ENCODE results near the gene RCC1. TPM values are rescaled to one million over a fixed set of nuclear protein-coding genes. Genes with fewer than 3 reads are reported as not detected.
A peak's percentile ranks its signal among the peaks of the same experiment; 100 is the strongest.

RCC1 gene
- total and polyA plus RNA-seq, 2 donors (not counting 3 experiments of a cell fraction or from before 2014, with no cell fraction given), result 37.1 to 77.7 TPM

DNA sequence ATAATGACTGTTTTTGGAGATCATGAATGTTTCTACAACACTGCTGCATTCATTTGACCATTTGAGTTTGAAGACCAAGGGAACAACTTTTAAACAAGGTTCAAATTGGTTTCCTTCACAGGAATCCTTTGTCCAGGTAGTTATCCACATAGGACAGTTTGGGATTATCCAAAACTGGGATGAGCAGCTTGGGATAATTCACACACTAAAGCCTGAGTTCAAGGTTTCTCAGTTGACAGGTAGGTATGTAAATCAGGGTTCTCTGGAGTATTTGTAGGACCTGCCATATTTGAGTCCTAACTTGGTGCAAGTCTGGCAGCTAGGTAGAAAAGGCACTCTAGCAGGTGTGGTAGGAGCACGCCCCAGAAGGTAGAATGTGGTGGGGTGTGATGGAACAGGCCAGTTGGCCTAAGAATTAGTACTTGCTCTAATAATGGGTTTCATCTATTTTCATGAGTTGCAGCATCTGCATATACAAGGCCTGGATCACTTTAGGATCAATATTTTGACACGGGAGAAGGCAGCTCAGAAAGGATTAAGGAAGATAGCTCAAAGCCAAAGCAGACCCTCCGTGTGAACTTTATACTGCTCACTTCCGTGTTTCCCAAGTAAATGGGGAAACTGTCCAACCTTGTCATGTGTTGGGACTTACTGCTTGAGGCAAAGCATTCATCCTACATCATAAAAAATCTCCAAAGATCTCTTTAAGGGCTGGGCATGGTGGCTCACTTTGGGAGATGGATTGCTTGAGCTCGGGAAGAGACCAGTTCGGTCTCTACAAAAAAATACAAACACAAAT is 72.1 kb downstream of the RCC1 start:
- H3K4me1 ChIP-seq (ENCODE audit: control insufficient read depth, extremely low read depth, insufficient read depth, low read length), result peaks cover 28% of the 10 kb centered on the region
- H3K9me3 ChIP-seq (replicated peaks; ENCODE audit: control insufficient read depth, insufficient read depth, low read length), result no peaks in the 10 kb centered on the region
- peaks cover 4% of the 10 kb centered on the region for H4K20me1 ChIP-seq (replicated peaks; ENCODE audit: control insufficient read depth, extremely low read depth, insufficient read depth, low read length)
- H3K79me2 ChIP-seq (ENCODE audit: control insufficient read depth, insufficient read depth, low read length), result peaks cover 32% of the 10 kb centered on the region
- peaks cover 18 to 24% of the 10 kb centered on the region in 2 experiments for H3K36me3 ChIP-seq (ENCODE audit: control insufficient read depth in 2 of 2, extremely low read depth in 1 of 2, insufficient read depth in 2 of 2, low read length in 2 of 2)
- H3K27ac ChIP-seq (ENCODE audit: insufficient read depth, low read depth, low read length), result no peak overlapping the region
- POLR2A ChIA-PET, result interaction anchor here (0.6 to 1.0 kb wide), 2 partner anchors 25 to 27 kb away, joined by 3 read pairs; partner anchors contain the start of gene TRNAU1AP
- dilution Hi-C loops (cut with MboI; ENCODE audit: extremely low pct_ligation_motif_present, low sequenced_read_pairs) (no loop called here), intact Hi-C loops (cut with micrococcal nuclease) (no loop called here)
- H3K4me2 ChIP-seq (ENCODE audit: insufficient read depth, low read length), result no peak overlapping the region
- BruUV-seq (replicated peaks), result no TSS peak
- H3K27me3 ChIP-seq (ENCODE audit: control insufficient read depth in 2 of 2, insufficient read depth in 2 of 2, low read length in 2 of 2), result no peaks in the 10 kb centered on the region
- peak; percentile 67 for TF ChIP-seq POLR2A (IDR thresholded peaks at IDR 0.05; ENCODE audit: low read depth, low read length)
- peak; percentile 36 for TF ChIP-seq POLR2AphosphoS5 (IDR thresholded peaks at IDR 0.05; ENCODE audit: insufficient read depth, low read depth, low read length)
- no peak for TF ChIP-seq JUN (IDR thresholded peaks at IDR 0.05; ENCODE audit: borderline replicate concordance, insufficient read depth, insufficient read length, low read depth)
- H2AFZ ChIP-seq (ENCODE audit: low read depth, low read length), result no peak overlapping the region
- CTCF ChIA-PET, result interaction anchor here (1.2 to 4.7 kb wide), 3 partner anchors 24 to 61 kb away, joined by 3 to 44 read pairs (median 6); no protein-coding TSS in a partner anchor
- FAIRE-seq (no peak), DNase-seq (ENCODE audit: low read depth, low spot score) (no peak)
- H3K9me1 ChIP-seq (replicated peaks; ENCODE audit: control insufficient read depth, extremely low read depth, insufficient read depth, low read length), result no peaks in the 10 kb centered on the region
- H3K4me3 ChIP-seq (replicated peaks in 1 of 3; ENCODE audit: insufficient read depth in 1 of 3, low read depth in 1 of 3, low read length in 3 of 3), result no peak overlapping the region
- H3K9ac ChIP-seq (replicated peaks; ENCODE audit: extremely low read depth, insufficient read depth, low read length), result no peak overlapping the region

GRCh38 chr1:28578696-28579218 is 72.9 kb downstream of the RCC1 start:
- ChIA-PET CTCF (interaction anchor here (0.9 to 4.7 kb wide), 5 partner anchors 10 to 62 kb away, joined by 3 to 44 read pairs (median 5); no protein-coding TSS in a partner anchor), POLR2A (interaction anchor here (0.6 to 4.3 kb wide), 7 partner anchors 8 to 67 kb away, joined by 3 to 59 read pairs (median 5); partner anchors contain the start of gene TRNAU1AP)
- DNase-seq (ENCODE audit: low read depth, low spot score) (no peak), FAIRE-seq (peak; percentile 21)
- intact Hi-C loops (cut with micrococcal nuclease), result no loop called here
- Histone ChIP-seq H3K27ac (ENCODE audit: insufficient read depth, low read depth, low read length) (no peak overlapping the region), H3K9me1 (replicated peaks; ENCODE audit: control insufficient read depth, extremely low read depth, insufficient read depth, low read length) (no peaks in the 10 kb centered on the region), H3K4me1 (ENCODE audit: control insufficient read depth, extremely low read depth, insufficient read depth, low read length) (peaks cover 31% of the 10 kb centered on the region), H3K9me3 (replicated peaks; ENCODE audit: control insufficient read depth, insufficient read depth, low read length) (no peaks in the 10 kb centered on the region), H2AFZ (ENCODE audit: low read depth, low read length) (no peak overlapping the region), H3K4me2 (ENCODE audit: insufficient read depth, low read length) (no peak overlapping the region), H3K9ac (replicated peaks; ENCODE audit: extremely low read depth, insufficient read depth, low read length) (no peak overlapping the region), H4K20me1 (replicated peaks; ENCODE audit: control insufficient read depth, extremely low read depth, insufficient read depth, low read length) (peaks cover 4% of the 10 kb centered on the region), H3K4me3 (replicated peaks in 1 of 3; ENCODE audit: insufficient read depth in 1 of 3, low read depth in 1 of 3, low read length in 3 of 3) (no peak overlapping the region), H3K79me2 (ENCODE audit: control insufficient read depth, insufficient read depth, low read length) (peaks cover 32% of the 10 kb centered on the region), H3K36me3 (ENCODE audit: control insufficient read depth in 2 of 2, extremely low read depth in 1 of 2, insufficient read depth in 2 of 2, low read length in 2 of 2) (peaks cover 18 to 23% of the 10 kb centered on the region in 2 experiments), H3K27me3 (ENCODE audit: control insufficient read depth in 2 of 2, insufficient read depth in 2 of 2, low read length in 2 of 2) (no peaks in the 10 kb centered on the region)
- dilution Hi-C loops (cut with MboI; ENCODE audit: extremely low pct_ligation_motif_present, low sequenced_read_pairs), result no loop called here
- no TSS peak for BruUV-seq (replicated peaks)
- TF ChIP-seq POLR2A (IDR thresholded peaks at IDR 0.05; ENCODE audit: low read depth, low read length) (no peak), EZH2 (IDR thresholded peaks at IDR 0.05; ENCODE audit: borderline replicate concordance, low read depth, low read length, severe bottlenecking) (no peak), FOS (IDR thresholded peaks at IDR 0.05; ENCODE audit: borderline replicate concordance, insufficient read depth, low read length) (no peak)

Measured in endothelial cell of umbilical vein (primary cell).